Heart left ventricle (tissue), 16 donors: ENCODE results near the gene LLPH. TPM values are rescaled to one million over a fixed set of nuclear protein-coding genes. Genes with fewer than 3 reads are reported as not detected.

Experiments used
- ATAC-seq, 4 donors: fragments of 200-7000 bp; cut with Tn5 transposase; one replicate each; pipeline ENCODE4 v1.9.1; 2020 to 2022; ENCODE audit warnings: moderate library complexity in 4 of 4, mild to moderate bottlenecking in 3 of 4, moderate number of reproducible peaks in 1 of 4
- DNase-seq, 5 donors: peaks; one replicate each; pipeline ENCODE4 v3.0.0-alpha.2; 2020
- H3K27ac ChIP-seq, 12 donors: fragments of 200-600 bp; sonication (generic) in 4 of 12; one replicate each; pipeline versions ENCODE4 v1.5.0 to v1.8.0; 2016 to 2022; ENCODE audit warnings: mild to moderate bottlenecking in 2 of 12
- H3K27me3 ChIP-seq, 9 donors: fragments of 200-600 bp; sonication (generic) in 2 of 9; one replicate each; pipeline versions ENCODE4 v1.5.1 to v1.8.0; 2016 to 2022; ENCODE audit warnings: mild to moderate bottlenecking in 3 of 9
- H3K36me3 ChIP-seq, 9 donors: fragments of 200-600 bp; sonication (generic) in 2 of 9; one replicate each; pipeline versions ENCODE4 v1.5.0 to v1.8.0; 2018 to 2022; ENCODE audit warnings: mild to moderate bottlenecking in 2 of 9
- H3K4me1 ChIP-seq, 12 donors: fragments of 200-600 bp; sonication (generic) in 4 of 12; one replicate each; pipeline versions ENCODE4 v1.5.0 to v1.8.0; 2016 to 2022; ENCODE audit warnings: mild to moderate bottlenecking in 3 of 12
- H3K4me3 ChIP-seq, 12 donors: fragments of 200-600 bp; sonication (generic) in 4 of 12; one replicate each; pipeline versions ENCODE4 v1.5.0 to v1.8.0; 2017 to 2022; ENCODE audit warnings: mild to moderate bottlenecking in 9 of 12, moderate library complexity in 4 of 12
- H3K9me3 ChIP-seq, 12 donors: fragments of 200-600 bp; sonication (generic) in 4 of 12; one replicate each; pipeline versions ENCODE4 v1.5.0 to v1.8.0; 2016 to 2022; ENCODE audit warnings: mild to moderate bottlenecking in 1 of 12
- CTCF ChIP-seq, 12 donors: fragments of 200-600 bp; sonication (generic) in 4 of 12; IDR thresholded peaks; one replicate each; pipeline versions ENCODE4 v1.5.0 to v1.8.0; 2018 to 2022; ENCODE audit warnings: antibody characterized with exemption in 12 of 12, mild to moderate bottlenecking in 5 of 12
- POLR2A ChIP-seq, 2 donors: fragments of 450-650 bp; IDR thresholded peaks; one replicate each; pipeline ENCODE4 v1.6.1; 2017; ENCODE audit warnings: antibody characterized with exemption in 2 of 2, mild to moderate bottlenecking in 2 of 2, moderate library complexity in 2 of 2
- WGBS, 4 donors: extraction: QIAGEN DNeasy Blood & Tissue Kit in 2 of 4; methylation state at CpG; one replicate each; pipeline versions ENCODE4 v1.1.5 to v1.1.7; 2013 to 2018; 5-methylcytosine and 5-hydroxymethylcytosine counted together
- intact Hi-C, 10 donors: fragments of 100-400 bp; cut with DNase I; formaldehyde crosslinking; loops; one replicate each; pipeline versions ENCODE4 v1.11.1 to v1.14.2; 2022
- polyA plus RNA-seq, 2 donors: library from polyadenylated mRNA; stranded (reverse); fragments of 200-250 nt; gene quantifications; one replicate each; pipeline ENCODE4 v1.2.3, GENCODE V29; 2013
- total RNA-seq, 9 donors: library from RNA; depleted of rRNA in 2 of 9; stranded (reverse); fragments of >200 nt in 2 of 9; fragmentation: NEBNext Ultra II Directional in 3 of 9; extraction: Animal tissue kit (Norgen Biotek cat#: 25700) in 3 of 9; gene quantifications; one replicate each; pipeline versions ENCODE4 v1.1.0 to v1.2.4, GENCODE V29; 2016 to 2023
- donor health status: ischemic (EF 13 %, LVEDD 7.1; RV severe dilation, severe dysfunction).
- donor health status: healthy with polysubstance abuse.
- donor health status: DM: no; HTN: yes; CAD: no.
- donor health status: DM: no; HTN: no; CAD: no.
- donor health status: ischemic (EF 25% LVEDD 6.9; RV normal size, moderate dysfunction).
- donor health status: ischemic (EF 25% LVEDD 5.7; RV mildly dilated, moderate dysfunction).
- donor health status: healthy.
- donor health status: DM: yes; HTN: yes; CAD: no.
- donor health status: ischemic (EF 35%, LVEDD 5.7; RV mildly dilated, moderate dysfunction).
- donor health status: nonischemic (EF 11% LVEDD 7.7; RV severe dilation, severe dysfunction).
- donor health status: DM: yes; HTN: yes; CAD: no.
- donor health status: PGD.
- donor health status: ischemic (EF 29% LVEDD 5.4; RV normal size, mild dysfunction).
- donor health status: nonischemic (EF 23%, LVEDD 6.1; RV moderate dilation, normal function).

The LLPH gene
- total and polyA plus RNA-seq, 11 donors: 5.0 to 49.1 (median 18.3) TPM

- peaks cover 0 to 45% (median 29%) of the 10 kb centered on the region in 12 donors for H3K4me1 ChIP-seq
- ATAC-seq (peak in 2 of 4 donors; percentile 9 to 21), DNase-seq (no peak)
- no peaks in the 10 kb centered on the region for H3K9me3 ChIP-seq
- H3K36me3 ChIP-seq: peaks cover 0 to 30% (median 27%) of the 10 kb centered on the region in 9 donors
- H3K4me3 ChIP-seq: peak overlapping the region; percentile 58 to 96 (median 74)
- TF ChIP-seq CTCF (IDR thresholded peaks at IDR 0.05) (no peak), POLR2A (IDR thresholded peaks at IDR 0.05) (no peak)
- intact Hi-C loops: loop anchor here in 1 of 10 donors (5.0 kb wide), 1 partner anchor 171 kb away; the partner anchor contains the start of gene HELB
- H3K27ac ChIP-seq: peak overlapping the region in 11 of 12 donors; percentile 56 to 91 (median 80)
- H3K27me3 ChIP-seq: no peaks in the 10 kb centered on the region
- WGBS, 4 donors: 8 to 10% (median 10%) methylated on average over 11 of the region's 11 CpGs
Observed at GRCh38 chr12:66131067-66131688, 628 bp upstream of the LLPH start.

- TF ChIP-seq CTCF (IDR thresholded peaks at IDR 0.05) (no peak), POLR2A (IDR thresholded peaks at IDR 0.05) (no peak)
- Histone ChIP-seq H3K4me1 (peaks cover 0 to 45% (median 29%) of the 10 kb centered on the region in 12 donors), H3K36me3 (peaks cover 0 to 40% (median 34%) of the 10 kb centered on the region in 9 donors), H3K27me3 (no peaks in the 10 kb centered on the region), H3K9me3 (no peaks in the 10 kb centered on the region), H3K27ac (peak overlapping the region in 8 of 12 donors; percentile 72 to 91 (median 81)), H3K4me3 (peak overlapping the region; percentile 58 to 96 (median 74))
- 2 to 8% (median 4%) methylated on average over 8 of the region's 8 CpGs for WGBS, 4 donors
- ATAC-seq: no peak
- intact Hi-C loops: loop anchor here in 2 of 10 donors (5.0 to 10.0 kb wide), 2 partner anchors 172 to 275 kb away; partner anchors contain the start of gene HELB (in 1 of the 2)
- no peak for DNase-seq
Observed at GRCh38 chr12:66129934-66130266, 650 bp downstream of the LLPH start.

DNA sequence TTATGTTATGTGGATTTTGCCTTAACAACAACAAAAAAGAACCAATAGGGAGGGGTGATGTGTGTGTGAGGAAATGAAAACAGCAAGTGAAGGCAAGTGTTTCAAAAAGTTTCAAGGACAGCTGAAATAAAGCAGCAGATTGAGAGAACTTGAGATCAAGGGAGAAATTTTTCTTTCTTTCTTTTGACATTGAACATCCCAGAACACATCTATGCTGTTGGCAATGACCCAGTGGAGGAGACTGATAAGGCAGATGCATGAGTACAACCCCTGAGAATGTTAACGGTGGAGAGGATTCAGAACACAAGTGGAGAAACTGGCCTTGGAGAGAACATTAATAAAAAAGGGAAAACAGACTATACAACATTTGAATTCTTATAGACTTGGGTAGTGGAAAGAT, 2.9 kb downstream of the LLPH start:
- Histone ChIP-seq H3K27ac (peak overlapping the region in 1 of 12 donors; percentile 11), H3K9me3 (no peaks in the 10 kb centered on the region), H3K27me3 (no peaks in the 10 kb centered on the region), H3K4me3 (no peak overlapping the region), H3K4me1 (peaks cover 0 to 40% (median 27%) of the 10 kb centered on the region in 12 donors), H3K36me3 (peaks cover 0 to 63% (median 56%) of the 10 kb centered on the region in 9 donors)
- ATAC-seq (no peak), DNase-seq (no peak)
- 21 to 42% (median 35%) methylated on average over 1 of the region's 1 CpG for WGBS, 4 donors
- no peak for TF ChIP-seq CTCF (IDR thresholded peaks at IDR 0.05)
- no peak for TF ChIP-seq POLR2A (IDR thresholded peaks at IDR 0.05)
- intact Hi-C loops: loop anchor here in 1 of 10 donors (10.0 kb wide), 1 partner anchor 277 kb away; no protein-coding TSS in a partner anchor

DNA sequence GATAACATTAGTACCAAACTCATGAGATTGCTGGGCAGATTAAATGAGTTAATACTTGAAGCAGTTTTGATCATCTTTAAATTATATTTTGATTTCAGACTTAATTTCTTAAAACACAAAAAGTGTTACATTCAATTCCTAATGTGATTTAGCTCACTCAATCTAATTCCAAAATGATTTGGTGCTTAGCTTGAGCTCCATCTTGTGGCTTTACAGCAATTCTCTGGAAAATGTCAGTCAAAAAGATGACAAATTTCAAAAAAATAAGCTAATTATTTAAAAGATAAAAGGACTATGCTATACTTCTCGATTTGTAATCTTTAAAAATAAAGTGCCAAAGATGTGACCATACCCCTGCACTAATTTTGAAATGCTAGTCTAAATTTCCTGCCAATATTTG, 10.1 kb downstream of the LLPH start:
- ATAC-seq: no peak
- Histone ChIP-seq H3K36me3 (peaks cover 0 to 55% (median 49%) of the 10 kb centered on the region in 9 donors), H3K9me3 (no peaks in the 10 kb centered on the region), H3K4me1 (no peaks in the 10 kb centered on the region), H3K27ac (no peak overlapping the region), H3K4me3 (no peak overlapping the region), H3K27me3 (no peaks in the 10 kb centered on the region)
- DNase-seq: no peak
- TF ChIP-seq POLR2A (IDR thresholded peaks at IDR 0.05) (no peak), CTCF (IDR thresholded peaks at IDR 0.05) (no peak)
- intact Hi-C loops: loop anchor here in 1 of 10 donors (10.0 kb wide), 1 partner anchor 284 kb away; no protein-coding TSS in a partner anchor
- WGBS, 4 donors: 78 to 84% (median 80%) methylated on average over 1 of the region's 1 CpG
